Measurements from ENCODE around the gene FGF10.

Gene FGF10

DNA sequence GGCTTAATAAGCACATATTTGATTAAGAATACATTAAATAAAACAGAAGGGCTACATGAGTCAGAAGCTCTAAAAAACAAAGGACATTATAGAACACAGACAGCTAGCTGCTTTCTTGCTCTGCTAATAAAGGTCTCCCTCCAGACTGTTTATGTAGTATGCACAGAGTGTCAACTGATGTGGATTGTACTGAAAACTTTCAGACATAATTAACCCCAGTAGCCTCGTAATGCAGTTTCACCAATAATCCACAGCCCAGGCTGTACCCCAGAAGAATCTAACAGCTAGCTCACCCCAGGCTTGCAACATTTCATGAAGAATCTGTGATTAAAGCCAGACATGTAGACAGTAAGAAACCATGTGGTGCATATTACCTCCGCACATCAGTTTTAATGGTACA, 30.8 kb downstream of the FGF10 start:
- DNase-seq (ENCODE audit: low read depth, low spot score): no peak

DNA sequence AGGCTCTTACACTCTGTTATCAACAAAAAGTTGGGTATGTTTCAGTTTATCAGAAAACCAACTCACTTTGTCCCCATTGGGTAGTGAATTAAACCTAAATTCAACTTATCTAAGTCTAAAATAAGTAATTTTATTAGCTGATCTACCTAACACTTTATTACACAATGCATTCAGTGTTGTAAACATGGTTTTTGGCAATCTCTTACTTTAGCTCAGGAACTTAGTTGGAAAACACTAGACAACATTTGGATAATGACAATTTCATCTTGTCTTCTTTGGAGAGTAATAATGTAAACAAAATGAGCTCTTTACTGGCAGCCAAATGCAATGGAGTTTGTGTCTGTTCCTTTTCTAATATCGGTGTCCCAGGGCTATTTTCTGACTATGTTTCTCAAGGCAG, 33.0 kb downstream of the FGF10 start:
- DNase-seq (ENCODE audit: low read depth, low spot score): no peak

DNA sequence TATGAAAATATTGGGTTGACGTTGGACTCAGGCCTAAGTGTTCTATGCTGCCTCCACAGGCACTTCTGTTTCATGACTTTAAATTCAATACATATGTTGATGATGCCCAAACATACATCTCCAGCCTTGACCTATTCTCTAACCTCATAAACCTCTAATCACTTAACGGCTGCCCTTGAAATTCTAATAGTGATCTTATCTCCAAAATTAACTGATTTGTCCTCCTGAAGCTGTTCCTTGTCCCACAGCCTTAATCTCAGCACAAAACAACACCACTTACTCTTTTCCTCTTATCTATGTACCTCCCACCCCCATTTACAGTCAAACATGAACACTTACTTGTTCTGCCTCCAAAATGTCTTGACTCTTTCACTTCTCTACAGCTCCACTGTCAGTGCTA, 43.3 kb downstream of the FGF10 start:
- DNase-seq (ENCODE audit: low read depth, low spot score): no peak

DNA sequence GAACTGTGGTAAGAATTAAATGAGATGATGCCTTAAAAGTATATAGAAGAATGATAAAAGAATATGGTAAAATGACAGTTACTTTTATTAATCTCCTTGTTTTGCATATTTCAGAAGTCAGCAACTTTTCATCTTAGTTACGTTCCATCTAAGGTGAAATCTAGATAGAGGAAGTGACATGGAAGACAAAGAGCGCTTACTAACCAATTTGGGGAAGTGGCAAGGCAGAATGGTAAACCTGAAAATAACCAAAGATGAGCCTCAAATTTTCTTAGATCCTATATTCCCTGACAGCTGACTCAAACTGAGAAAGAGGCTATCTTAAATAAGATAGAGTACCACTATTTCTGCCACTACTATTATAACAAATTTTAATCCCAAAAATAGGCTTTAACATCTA, 52.5 kb downstream of the FGF10 start:
- no peak for DNase-seq (ENCODE audit: low read depth, low spot score)

DNA sequence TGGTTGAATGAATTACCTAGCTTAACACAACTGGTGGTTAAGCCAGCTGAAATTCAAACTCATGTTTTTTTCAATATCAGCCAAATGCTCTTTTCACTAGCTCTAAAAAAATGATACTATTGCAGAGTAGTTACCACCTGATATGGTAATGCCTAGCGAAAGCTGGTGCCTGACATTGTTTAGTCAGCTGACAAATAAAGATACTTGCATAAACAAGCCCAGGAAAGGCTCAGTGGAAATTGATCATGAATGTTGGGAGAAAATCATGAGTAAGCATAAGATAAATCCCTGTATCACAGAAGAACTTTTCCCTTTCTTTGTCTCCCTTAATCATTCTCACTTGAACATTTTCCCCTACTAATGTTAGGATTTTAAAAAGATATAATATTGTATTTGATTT, 54.6 kb downstream of the FGF10 start:
- DNase-seq (ENCODE audit: low read depth, low spot score): no peak

DNA sequence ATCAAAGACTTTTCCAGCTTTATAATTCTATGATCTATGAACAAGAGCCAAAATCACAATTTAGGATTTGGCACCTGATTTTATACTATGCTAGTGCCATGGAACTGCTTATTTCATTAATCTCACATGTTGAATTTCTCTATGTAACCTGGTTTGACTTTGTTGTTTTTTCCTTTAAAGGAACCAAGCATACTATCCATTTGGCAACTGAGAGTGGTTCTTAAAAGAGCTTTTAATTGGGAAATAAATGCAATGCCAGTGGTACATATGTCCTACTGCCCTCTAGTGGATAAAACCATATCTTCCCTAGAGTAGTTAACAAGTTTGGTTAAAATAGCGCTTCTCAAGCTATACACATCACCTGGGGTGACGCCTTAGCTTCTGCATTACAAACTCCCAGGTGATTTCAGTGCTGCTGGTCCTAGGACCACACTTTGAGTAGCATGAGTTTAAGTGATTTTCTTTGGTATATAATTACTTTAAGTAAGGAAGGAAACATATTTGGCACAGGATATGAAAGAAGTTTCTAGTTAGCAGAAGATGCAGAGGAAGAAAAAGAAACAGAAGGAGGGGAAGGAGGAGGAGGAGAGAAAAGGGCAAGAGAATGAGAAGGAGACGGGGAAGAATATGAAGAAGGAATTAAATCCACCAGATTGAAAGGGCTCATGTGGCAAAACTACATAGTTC, 56.8 kb downstream of the FGF10 start:
- no peak for DNase-seq (ENCODE audit: low read depth, low spot score)

DNA sequence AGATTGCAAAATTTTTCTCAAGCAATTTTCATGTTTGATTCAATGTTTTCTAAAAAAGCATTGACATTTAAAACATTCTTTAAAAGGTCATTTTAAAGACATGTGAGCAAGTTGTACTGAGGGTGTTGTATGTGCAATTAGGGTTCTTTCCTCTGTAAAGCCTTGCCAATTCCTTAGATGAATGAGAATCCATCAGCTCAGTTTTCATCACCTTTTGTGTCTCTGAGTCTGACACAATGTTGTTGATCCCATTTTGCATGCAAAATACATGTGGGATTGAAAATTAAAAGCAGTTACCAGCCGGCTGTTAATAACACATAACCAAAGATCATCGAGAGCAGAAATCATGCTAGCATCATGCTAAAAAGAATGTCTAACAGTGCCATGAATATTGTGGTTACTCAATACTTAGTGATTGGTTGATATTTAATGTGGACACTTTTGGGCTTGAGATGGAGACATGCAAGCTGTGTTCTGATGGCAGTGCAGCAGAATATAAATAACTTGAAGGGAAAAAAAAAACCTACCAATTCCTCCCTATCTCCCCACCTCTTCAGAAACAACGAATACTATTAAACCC, 57.7 kb downstream of the FGF10 start:
- no peak for DNase-seq (ENCODE audit: low read depth, low spot score)

DNA sequence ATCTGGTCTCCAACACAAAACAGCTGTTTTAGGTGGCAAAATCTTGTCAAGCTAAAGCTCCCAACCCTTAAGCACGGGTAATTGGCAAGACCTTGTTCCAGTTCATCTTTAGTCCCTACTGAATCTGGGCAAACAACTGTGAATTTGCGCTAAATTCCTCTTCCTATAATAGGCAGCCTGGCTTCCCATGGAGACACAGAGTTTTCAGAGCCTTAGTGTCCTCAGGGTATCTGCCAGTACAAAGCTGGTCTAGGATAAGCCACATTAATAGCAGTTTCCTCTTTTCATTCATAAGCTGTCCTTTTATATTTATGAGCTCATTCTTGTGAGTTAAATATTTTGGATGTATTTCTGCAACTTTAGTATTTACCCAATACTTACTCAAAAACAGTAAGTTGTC, 59.5 kb downstream of the FGF10 start:
- DNase-seq (ENCODE audit: low read depth, low spot score): no peak

DNA sequence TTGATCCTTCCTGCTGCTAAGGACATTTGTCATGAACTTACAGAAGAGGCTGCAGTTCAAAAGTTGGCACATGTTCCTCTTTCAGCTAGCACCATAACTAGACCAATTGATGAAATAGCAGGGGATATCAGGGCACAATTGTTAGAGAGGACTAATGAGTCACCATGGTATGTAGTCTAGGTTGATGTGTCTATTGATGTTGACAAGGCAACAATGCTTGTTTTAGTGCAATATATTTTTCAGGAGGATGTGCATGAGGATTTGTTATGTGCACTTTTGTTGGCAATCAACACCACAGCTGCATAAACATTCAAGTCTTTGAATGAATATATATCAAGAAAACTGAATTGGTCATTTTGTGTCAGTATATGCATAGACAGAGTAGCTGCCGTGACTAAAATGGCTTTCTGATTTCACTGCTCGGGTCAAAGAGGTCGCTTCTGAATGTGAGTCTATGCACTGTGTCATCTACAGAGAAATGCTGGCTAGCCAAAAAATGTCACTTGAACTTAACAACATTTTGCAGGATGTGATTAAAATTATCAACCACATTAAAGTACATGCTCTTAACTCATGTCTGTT, 68.0 kb downstream of the FGF10 start:
- no peak for DNase-seq (ENCODE audit: low read depth, low spot score)

DNA sequence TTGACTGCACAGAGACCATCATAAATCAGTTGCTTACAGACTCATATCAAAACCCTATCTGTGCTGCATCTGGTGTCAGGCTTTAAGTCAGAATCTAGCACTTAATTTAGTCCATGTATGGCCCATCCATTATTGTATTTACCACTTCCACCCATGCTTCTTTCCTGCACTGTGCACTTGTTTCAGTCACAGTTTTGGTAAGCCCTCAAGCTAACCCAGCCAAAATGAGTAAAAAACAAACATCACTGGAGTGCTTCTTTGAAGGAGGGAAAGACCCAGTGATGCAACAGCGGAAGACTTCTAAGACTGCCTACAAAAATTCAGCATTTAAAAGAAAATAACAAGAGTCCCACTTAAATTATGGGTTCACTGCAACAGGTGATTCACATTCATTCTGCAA, 69.0 kb downstream of the FGF10 start:
- DNase-seq (ENCODE audit: low read depth, low spot score): no peak

DNA sequence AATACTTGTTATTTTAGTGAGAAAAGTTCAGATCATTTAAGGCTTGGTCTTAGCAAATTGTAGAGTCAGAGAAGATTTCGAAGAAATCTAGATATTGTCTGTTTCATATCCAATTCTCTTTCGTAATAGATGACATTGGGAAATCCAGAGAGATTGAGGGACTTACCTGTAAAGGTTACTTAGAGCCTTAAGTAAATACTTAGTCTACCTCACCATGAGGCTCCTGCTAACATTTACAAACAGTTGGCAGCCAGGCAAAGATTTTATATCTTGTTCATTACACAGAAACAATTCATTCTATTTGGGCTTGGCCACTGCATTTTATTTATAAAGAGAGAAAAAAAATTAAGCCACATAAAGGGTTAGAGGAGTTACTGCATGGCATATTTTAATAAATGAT, 70.3 kb downstream of the FGF10 start:
- DNase-seq (ENCODE audit: low read depth, low spot score): no peak

DNA sequence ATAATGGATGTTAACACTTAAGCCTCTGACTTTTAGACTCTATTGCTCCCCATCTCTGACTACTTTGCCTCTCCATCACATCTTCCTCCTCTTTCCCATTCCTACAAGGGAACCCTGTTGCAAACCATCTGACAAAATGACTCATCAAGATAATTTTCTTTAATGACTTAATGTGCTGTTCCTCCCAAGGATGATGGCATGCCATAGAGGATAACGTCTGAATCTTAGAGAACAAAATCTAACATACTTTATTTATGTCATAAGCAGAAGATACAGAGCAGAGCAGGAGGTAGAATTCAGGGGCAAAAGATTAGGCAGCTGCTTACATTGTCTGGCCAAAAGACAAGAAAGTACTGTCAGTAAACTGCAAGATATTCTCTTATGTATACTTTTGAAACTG, 76.8 kb downstream of the FGF10 start:
- DNase-seq (ENCODE audit: low read depth, low spot score): no peak

DNA sequence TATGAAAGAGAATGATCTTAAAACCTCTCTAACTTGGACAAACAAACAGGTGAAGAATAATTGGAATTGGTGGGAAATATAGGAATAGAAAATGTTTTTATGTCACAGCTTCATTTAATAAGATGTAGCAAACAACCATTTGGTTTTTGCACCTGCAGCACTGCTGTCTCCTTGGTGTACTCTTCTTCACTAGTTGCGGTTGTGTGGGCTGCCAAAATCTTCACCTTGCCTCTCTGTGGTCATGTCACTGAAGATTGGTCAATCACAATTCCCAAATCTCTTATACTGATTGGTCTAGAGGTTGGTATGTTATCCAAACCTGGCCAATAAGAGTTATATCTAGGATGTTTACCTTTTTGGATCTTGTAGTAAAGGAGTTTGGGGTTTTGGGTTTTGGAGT, 88.7 kb downstream of the FGF10 start:
- DNase-seq (ENCODE audit: low read depth, low spot score): no peak

DNA sequence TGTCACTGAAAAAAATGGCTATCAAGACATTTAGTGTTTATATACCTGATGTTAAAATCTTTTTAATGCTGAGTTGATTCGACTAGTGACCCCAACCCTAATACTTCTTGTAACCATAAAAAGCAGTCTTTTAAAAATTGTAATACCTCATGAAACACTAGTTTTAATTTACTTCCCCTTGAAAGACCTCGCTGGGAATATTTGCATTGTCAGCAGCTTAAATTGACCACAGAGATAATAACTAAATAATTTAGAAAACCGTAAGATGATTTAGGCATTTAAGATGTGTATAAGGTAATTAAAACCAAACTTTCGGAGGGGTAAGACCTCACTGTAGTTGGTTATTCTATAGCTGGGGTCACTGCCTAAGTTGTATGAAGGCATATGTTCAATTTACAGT, 89.8 kb downstream of the FGF10 start:
- DNase-seq (ENCODE audit: low read depth, low spot score): no peak

DNA sequence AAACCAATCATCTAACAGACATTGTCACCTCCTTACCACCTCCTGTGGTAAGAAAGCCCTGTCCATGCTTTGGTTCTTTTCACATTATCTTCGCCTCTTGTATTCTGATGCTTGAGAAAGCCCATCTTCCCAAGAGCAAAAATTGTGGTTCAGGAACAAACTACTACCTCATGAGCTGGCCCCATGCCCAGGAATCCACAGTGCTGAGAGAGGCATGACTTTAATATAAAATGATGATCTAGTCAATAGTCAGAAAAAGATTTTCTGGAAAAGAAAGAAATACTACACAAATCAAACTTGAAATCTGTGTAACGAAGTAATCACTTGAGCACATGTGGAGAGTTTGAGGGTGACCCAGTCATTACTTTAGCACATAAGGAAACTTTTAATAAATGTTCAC, 94.7 kb downstream of the FGF10 start:
- DNase-seq (ENCODE audit: low read depth, low spot score): no peak

DNA sequence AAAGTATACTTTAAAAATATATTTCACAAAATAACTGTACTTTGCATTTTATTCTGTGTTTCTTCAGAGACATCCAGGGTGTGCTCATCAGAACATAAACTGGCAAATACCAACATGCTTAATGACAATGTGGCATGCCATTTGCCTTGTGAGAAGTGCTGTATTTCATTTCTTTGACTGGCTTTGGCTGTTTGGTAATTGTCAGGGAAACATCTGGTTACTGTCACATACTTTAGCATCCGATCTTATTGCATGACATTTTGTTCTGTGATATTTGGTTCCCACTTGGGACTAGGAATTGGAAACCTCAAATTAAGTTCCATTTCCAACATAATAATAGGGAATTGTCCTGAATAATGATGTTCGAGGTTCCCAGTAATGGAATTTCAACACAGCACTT, 96.5 kb downstream of the FGF10 start:
- DNase-seq (ENCODE audit: low read depth, low spot score): no peak

DNA sequence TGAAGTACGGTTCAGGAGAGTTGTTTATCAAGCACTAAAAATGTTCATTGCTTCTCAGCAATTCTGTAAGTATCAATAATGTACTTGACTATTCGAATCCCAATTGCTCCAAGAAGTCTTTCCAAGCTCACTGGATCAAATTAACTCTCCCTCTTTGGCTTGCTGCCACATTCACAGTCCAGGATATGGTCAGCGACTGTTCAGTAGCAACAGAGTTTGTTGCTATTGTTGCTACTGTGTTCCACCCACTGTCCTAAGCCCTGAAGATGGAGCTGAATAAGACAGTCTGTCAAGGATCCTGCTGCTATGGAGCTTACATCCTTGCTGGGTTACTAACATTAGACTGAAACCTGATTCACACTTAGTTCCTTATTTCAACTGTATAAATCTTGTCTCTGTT, 110.8 kb downstream of the FGF10 start:
- no peak for DNase-seq (ENCODE audit: low read depth, low spot score)

DNA sequence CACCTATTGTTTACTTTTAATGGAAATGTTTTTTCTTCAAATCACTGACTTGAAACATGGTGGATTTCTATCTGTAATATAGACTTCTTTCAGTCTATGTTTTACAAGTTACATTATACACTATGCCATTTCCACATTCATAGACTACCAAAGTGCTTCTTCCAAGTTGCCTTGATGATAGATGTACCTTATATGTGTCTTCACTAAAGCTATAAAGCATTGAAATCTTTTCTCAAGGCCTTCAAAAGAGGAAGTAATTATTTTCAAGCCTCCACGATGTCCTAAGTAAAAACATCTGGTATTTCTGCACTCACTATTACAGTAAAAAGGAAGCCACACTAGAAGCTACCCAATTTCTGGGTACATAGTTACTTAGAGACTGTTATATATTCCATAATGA, 113.3 kb downstream of the FGF10 start:
- DNase-seq (ENCODE audit: low read depth, low spot score): no peak

DNA sequence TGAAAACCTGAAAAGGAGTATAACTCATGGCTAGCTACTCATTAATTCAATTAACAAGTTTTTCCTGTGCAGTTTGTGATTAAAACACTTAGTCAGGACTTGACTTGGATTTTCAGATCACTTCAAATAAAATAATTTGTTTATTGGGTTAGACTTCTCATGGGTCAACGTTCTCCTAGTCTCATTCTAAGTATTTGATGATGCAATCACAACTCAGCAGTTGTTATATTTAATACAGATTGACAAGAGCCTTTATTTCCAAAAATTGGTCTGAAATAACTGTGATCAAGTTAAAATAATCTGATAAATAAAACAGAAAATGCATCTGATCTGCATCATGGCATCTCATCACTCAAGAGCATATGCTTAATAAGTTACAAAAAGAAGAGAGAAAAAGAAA, 113.9 kb downstream of the FGF10 start:
- DNase-seq (ENCODE audit: low read depth, low spot score): no peak

DNA sequence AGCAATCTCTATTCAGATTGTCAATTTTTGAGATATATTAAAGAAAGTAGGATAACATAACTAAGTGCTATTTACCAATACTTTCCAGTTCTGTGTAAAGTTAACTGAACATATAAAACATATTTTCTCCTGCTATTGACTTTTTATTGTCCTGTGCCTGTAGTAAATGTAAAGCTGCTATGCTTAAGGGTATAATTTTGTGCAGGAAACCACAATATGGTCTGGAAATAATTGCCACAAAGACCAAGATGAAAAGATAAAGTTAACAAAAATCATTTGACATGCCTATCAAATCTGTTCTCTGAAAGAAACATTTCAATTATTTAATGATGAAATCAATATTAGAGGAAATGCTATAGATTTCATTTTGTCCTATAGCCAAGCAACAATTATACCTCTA, 121.3 kb downstream of the FGF10 start:
- DNase-seq (ENCODE audit: low read depth, low spot score): no peak

DNA sequence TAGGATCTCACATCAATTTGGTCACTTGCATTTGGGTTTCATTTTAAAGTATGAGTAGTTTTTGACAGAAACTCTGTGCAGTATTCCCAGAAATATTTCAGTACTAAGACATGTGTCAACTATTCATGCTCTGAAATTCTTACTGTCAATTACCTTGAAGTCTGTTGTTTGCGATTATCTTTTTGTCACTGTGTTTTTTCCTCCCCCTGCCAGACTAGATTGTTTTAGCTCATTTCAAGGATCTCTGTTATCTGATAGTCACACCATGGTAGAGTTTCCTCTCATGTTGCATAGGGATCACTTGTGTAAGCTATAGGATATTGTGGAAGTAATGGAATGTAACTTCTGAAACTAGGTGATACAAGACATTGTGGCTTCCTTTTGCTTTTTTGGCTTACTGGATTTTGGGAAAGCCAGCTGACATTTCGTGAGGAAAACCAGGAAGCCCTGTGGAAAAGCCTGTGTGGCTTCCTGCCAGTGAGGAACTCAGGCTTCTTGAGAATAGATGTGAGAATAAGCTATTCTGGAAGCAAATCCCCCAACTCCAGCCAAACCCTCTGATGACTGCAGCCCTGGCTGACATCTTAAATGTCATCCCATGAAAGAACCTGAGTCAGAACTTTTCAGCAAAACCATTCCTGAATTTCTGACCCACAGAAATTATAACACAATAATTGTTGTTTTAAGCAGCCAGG, 122.2 kb downstream of the FGF10 start:
- DNase-seq (ENCODE audit: low read depth, low spot score): no peak

DNA sequence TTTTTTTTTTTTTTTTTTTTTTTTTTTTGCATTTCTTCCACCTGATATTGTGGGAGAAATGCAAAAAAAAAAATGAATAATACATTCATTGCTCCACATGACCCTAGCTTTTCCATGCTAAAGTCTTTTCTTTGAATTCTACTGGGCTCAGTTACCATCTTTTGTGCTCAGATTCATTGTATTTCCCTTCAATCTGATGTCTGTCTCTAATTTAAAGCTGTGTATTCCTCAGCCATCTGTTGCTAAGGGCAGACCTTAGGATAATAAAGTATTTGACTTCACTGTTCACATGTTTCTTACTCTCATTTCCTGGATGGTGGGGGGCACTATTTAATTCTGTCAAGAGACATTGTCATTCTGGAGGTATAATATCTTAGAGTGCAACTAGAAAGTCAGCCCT, 123.5 kb downstream of the FGF10 start:
- DNase-seq (ENCODE audit: low read depth, low spot score): no peak

DNA sequence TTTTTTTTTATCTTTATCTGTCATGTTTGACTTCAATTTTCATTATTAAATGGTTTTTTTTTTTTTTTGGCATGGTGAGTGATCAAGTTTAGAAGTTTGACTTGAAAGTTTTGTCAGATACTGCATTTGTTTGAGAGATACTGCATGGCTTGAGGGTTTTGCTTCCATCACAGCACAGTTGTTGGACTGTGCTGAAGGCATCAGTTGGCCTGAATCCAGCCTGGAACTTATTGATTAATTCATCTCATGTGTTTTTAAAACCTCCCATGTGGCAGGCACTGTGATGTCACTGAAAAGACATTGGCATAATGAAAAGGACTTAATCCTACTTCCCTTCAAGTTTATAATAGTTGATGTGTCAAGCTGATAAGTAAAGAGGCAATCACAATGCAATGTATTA, 128.4 kb downstream of the FGF10 start:
- DNase-seq (ENCODE audit: low read depth, low spot score): no peak

Data from activated naive CD8-positive, alpha-beta T cell treated with anti-CD3 and anti-CD28 coated beads, Interleukin-2, amount 50 U/mL, for 16 hours (primary cell).